ENCODE data around the gene AFF4.
"Not testable (repeated sequence)": the region's sequence is repeated elsewhere in the genome, so short reads cannot be mapped to it uniquely, and the experiment has no call there.

Gene AFF4, protein sequence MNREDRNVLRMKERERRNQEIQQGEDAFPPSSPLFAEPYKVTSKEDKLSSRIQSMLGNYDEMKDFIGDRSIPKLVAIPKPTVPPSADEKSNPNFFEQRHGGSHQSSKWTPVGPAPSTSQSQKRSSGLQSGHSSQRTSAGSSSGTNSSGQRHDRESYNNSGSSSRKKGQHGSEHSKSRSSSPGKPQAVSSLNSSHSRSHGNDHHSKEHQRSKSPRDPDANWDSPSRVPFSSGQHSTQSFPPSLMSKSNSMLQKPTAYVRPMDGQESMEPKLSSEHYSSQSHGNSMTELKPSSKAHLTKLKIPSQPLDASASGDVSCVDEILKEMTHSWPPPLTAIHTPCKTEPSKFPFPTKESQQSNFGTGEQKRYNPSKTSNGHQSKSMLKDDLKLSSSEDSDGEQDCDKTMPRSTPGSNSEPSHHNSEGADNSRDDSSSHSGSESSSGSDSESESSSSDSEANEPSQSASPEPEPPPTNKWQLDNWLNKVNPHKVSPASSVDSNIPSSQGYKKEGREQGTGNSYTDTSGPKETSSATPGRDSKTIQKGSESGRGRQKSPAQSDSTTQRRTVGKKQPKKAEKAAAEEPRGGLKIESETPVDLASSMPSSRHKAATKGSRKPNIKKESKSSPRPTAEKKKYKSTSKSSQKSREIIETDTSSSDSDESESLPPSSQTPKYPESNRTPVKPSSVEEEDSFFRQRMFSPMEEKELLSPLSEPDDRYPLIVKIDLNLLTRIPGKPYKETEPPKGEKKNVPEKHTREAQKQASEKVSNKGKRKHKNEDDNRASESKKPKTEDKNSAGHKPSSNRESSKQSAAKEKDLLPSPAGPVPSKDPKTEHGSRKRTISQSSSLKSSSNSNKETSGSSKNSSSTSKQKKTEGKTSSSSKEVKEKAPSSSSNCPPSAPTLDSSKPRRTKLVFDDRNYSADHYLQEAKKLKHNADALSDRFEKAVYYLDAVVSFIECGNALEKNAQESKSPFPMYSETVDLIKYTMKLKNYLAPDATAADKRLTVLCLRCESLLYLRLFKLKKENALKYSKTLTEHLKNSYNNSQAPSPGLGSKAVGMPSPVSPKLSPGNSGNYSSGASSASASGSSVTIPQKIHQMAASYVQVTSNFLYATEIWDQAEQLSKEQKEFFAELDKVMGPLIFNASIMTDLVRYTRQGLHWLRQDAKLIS

DNA sequence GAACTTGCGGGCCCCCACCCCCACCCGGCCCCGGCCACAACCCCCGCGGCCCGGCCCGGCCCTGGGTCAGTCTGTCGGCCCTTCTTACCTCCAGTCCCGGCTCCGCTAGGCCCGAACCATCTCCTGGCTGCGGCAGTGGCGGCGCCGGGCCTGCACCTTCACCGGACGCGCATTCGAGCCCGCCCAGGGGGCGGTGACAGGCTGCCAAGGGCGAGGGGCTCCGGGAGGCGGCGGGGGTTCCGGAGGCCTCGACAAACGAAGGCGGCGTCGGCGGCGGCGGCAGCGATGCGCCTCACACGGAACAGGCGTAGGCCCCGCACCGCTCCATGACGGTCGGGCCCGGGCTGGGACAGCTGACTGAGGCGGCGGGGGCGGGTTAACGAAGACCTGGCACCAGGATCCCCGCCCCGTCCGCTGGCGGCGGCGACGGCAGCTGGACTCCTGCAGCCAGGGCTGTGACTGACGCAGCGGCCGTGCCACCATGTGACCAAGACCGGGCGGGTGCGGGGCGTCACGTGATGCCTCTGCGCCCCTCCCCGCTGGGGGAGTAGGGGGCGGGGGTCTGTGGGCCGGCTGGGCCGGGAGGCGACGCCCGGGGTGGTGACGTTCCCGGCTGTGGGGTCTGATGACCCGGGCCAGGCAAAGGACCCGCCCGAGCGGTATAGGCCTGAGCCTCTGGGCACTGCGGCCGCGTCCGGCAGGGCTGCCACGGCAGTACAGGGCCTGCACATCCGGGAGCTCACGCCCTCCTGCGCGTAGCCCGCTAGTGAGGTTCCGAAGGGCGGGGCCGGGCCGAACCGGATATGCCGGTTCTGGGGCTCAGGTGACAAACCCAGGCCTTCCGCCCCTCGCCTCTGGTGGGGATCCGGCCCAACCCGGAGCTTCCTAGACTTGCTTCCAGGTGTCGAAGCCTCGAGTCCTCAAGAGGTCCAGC is at the start of gene AFF4:
TSS of gene AFF4 (minus strand) at position 464 of the 934 bp plus-strand sequence. CDS start 26,445 bp downstream, outside the sequence.
- DNase-seq (ENCODE audit: insufficient read length, low spot score), result peak; percentile 94
- peak; percentile 94 for FAIRE-seq

DNA sequence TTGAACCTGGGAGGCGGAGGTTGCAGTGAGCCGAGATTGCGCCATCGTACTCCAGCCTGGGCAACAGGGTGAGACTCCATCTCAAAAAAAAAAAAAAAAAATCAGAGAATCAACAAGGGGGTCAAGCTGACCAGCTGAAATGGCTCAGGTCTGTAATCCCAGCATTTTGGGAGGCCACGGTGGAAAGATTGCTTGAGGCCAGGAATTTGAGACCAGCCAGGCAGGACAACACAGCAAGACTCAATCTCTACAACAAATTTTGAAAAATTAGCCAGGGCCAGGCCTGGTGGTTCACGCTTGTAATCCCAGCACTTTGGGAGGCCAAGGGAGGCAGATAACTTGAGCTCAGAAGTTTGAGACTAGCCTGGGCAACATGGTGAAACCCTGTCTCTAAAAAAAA is 45.0 kb upstream of the AFF4 start:
- not testable (repeated sequence) for FAIRE-seq; DNase-seq (ENCODE audit: insufficient read length, low spot score)

DNA sequence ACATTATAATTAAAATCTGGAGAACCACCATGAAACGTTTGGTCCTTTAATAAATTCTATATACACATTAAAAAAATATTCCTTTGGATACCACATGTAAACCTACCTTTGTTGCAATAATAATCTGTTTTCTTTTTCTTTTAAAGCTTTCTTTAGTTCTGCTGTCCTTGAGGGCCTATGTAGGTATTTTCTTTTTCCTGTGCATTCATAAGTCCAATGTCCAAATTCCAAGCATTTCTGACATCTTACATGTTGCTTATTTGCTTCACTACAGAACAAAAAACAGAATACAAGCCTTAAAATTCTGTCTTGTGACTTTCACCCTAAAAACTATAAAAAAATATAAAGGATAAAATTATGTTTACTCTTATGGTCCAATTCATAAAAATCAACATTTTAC is 43.2 kb upstream of the AFF4 start:
- FAIRE-seq, result no peak

DNA sequence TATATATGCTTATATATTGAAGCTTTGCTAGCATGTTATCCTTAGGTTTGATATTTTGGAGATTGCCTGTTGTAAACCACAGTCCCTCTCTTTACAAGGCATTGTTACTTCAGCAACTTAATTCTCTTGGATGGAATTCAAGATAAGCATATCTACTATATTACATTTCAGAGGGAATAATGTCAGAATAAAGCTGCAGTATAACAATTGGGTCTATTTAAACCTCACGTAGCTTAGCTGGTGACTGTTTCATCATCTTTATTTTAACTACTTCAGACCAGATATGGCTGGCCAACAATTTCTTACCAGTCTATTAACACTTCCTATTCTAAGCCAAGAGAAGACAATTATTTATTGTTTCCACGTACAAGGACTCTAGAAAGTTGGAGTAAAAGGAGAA is 35.8 kb upstream of the AFF4 start:
- no peak for DNase-seq (ENCODE audit: insufficient read length, low spot score)

More for the DNA sequence above, 43.2 kb upstream of the AFF4 start:
- no peak for DNase-seq (ENCODE audit: insufficient read length, low spot score)

DNA sequence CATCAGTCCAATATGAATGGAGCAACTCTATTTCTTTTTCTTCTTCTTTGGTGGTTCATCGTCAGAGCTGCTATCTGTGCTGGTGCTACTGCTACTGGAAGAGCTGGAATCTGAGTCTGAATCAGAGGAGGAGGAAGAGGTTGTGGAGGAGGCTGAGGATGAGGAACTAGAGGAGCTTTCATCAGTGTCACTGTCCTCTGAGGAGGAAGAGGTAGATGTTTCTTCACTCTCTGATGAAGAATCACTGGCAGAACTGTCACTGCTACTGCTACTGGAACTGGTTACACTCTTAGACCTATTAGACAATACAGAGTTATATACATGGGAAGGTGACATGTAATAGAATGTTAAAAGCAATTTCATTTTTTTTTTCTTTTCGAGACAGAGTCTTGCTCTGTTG is 35.1 kb upstream of the AFF4 start:
- FAIRE-seq (no peak), DNase-seq (ENCODE audit: insufficient read length, low spot score) (no peak)

More for the DNA sequence above, 35.8 kb upstream of the AFF4 start:
- FAIRE-seq, result no peak

DNA sequence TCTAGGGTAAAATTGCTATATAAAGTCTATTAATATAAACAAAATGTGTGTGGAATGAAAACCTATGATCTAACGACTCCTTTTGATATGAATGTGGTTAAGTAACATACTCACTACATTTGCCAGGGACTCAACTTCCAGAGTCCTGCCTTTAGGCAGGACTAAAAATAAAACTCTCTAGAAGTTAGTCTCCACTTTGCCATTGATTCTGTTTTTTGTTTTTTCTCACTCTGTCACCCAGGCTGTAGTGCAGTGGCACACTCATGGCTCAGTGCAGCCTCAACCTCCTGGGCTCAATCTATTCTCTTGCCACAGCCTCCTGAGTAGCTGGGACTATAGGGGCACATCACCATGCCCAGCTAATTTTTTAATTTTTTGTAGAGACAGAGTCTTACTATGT is 32.9 kb upstream of the AFF4 start:
- no peak for FAIRE-seq
- DNase-seq (ENCODE audit: insufficient read length, low spot score), result no peak

DNA sequence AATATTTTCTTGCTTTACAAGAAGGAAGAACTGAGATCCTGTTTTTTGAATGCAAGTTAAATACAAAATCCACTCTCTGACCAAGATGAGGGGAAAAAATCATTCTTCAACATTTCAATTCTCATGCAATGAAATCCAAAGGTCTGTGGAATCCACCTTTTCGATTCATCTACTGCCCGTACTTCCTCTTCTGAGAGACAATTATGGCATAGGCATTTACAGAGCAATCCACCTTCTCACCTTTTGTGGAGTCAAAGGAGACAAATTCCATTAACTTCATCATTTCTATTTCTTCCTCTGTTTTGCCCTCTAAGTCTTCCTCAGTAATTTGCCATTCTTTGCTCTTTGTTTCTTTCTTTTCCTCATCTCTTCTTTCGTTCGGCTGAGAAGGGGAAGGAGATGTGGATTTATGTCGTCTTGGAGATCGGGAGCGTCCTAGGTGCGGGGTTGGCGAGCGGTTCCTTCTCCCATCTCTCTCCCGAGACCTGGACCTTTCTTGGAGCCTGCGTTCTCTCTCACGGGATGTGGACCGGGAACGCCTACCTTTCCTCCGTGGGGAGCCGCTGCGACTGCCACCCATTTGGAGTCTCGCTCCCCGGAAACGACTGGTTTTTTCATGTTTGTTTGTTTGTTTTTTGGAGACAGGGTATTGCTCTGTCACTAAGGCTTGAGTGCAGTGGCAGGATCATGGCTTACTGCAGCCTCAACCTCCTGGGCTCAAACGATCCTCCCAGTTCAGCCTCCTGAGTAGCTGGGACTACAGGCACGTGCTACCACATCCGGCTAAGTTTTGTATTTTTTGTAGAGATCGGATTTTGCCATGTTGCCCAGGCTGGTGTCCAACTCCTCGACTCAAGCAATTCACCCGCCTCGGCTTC is 24.3 kb upstream of the AFF4 start:
- FAIRE-seq, result no peak
- no peak for DNase-seq (ENCODE audit: insufficient read length, low spot score)

DNA sequence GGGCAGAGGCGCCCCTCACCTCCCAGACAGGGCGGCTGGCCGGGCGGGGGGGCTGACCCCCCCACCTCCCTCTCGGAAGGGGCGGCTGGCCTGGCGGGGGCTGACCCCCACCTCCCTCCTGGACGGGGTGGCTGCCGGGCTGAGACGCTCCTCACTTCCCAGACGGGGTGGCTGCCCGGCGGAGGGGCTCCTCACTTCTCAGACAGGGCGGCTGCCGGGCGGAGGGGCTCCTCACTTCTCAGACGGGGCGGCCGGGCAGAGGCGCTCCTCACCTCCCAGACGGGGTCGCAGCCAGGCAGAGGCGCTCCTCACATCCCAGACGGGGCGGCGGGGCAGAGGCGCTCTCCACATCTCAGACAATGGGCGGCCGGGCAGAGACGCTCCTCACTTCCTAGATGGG is 19.5 kb upstream of the AFF4 start:
- FAIRE-seq; DNase-seq (ENCODE audit: insufficient read length, low spot score): not testable (repeated sequence)

DNA sequence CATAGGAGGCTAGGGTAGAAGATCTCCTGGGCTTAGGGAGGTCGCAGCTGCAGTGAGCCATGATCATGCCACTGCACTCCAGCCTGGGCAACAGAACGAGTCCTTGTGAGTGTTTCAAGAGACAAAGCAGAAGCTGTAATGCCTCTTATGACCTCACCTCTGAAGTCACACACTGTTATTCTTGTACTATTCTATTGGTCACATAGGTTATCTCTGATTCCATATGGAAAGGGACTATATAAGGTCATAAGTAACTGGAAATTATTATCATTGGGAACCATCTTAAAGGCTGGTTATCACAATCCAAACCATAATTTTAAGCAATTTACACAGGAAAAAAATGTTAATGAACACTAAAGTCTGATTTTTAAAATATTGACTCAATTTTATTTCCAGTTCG is 17.9 kb upstream of the AFF4 start:
- FAIRE-seq, result no peak
- DNase-seq (ENCODE audit: insufficient read length, low spot score), result no peak

DNA sequence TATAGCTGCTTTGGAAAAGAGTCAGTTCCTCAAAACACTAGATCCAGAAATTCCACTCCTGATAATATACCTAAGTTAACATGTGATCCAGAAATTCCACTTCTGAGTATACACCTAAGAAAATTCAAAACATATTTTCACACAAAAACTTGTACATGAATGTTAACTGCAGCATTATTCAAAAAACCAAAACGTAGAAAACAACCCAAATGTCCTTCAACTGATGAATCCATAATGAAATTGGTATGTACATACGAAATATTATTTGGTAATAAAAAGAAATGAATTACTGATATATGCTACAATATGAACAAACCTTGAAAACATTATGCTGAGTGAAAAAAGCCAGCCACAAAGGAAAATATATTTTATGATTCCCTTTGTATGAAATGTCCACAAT is 16.5 kb upstream of the AFF4 start:
- DNase-seq (ENCODE audit: insufficient read length, low spot score) (no peak), FAIRE-seq (no peak)

DNA sequence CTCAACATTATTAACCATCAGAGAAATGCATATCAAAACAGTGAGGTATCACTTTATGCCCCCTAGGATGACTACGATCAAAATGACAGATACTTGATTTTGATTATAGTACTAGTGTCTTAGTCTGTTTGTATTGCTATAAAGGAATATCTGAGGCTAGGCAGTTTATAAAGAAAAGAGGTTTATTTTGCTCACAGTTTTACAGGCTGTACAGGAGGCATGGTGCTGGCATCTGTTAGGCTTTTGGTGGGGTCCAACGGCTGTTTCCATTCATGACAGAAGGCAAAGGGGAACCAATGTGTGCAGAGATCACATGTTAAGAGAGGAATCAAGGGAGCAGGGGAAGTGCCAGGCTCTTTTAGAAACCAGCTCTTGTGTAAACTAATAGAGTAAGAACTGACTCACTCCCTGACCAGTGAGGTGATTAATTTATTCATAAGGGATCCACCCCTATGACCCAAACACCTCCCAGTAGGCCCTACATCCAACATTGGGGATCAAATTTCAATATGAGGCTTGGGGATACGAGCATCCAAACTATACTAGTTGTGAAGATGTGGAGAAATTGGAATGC is 16.0 kb upstream of the AFF4 start:
- DNase-seq (ENCODE audit: insufficient read length, low spot score) (no peak), FAIRE-seq (no peak)

DNA sequence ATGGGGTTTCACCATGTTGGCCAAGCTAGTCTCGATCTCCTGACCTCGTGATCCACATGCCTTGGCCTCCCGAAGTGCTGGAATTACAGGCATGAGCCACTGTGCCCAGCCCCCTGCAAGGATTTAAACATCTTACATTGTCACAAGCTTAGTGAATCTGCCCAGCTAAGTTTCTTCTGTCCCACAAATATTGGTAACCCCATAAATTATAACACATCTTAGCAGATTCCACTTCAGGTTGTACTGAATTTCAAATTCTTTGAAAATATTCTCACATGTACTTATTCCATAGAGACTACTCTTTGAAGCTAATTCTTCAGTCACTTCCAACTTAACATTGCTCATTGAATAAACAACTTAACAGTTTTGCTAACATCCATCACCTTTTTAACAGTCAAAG is 13.4 kb upstream of the AFF4 start:
- DNase-seq (ENCODE audit: insufficient read length, low spot score), result no peak
- FAIRE-seq, result no peak

DNA sequence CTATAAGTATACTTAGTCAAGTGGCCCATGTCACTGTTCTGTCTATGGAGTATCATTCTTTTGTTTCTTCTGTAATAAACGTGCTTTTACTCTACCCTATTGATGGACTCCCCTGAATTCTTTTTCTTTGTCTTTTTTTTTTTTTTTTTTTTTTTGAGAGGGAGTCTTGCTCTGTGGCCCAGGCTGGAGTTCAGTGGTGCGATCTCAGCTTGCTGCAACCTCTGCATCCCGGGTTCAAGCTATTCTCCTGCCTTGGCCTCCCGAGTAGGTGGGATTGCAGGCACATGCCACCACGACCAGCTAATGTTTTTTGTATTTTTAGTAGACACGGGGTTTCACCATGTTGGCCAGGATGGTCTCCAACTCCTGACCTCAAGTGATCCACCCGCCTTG is 9.0 kb upstream of the AFF4 start:
- not testable (repeated sequence) for FAIRE-seq; DNase-seq (ENCODE audit: insufficient read length, low spot score)

DNA sequence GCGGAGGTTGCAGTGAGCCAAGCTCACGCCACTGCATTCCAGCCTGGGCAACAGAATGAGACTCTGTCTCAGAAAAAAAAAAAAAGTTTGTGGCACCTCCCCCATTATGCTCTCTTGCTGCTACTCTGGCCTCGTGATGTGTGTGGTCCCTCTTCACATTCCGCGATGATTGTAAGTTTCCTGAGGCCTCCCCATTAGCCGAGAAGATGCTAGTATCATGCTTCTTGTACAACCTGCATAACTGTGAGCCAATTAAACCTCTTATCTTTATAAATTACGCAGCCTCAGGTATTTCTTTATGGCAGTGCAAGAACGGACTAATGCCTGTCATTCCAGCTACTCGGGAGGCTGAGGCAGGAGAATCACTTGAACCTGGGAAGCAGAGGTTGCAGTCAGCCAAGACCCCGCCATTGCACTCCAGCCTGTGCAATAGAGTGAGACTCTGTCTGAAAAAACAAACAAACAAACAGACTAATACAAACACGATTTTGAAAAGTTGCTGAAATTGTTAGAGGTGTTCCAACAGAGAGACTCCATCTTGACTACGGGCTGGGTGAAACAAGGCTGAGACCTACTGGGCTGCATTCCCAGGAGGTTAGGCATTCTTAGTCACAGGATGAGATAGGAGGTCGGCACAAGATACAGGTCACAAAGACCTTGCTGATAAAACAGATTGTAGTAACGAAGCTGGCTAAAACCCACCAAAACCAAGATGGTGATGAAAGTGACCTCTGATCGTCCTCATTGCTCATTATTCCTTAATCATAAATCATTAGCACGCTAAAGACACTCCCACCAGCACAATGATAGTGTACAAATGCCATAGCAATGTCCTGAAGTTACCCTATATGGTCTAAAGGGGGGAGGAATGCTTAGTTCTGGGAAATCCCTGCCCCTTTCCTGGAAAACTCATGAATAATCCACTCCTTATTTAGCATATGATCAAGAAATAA is 8.3 kb upstream of the AFF4 start:
- DNase-seq (ENCODE audit: insufficient read length, low spot score) (no peak), FAIRE-seq (no peak)

DNA sequence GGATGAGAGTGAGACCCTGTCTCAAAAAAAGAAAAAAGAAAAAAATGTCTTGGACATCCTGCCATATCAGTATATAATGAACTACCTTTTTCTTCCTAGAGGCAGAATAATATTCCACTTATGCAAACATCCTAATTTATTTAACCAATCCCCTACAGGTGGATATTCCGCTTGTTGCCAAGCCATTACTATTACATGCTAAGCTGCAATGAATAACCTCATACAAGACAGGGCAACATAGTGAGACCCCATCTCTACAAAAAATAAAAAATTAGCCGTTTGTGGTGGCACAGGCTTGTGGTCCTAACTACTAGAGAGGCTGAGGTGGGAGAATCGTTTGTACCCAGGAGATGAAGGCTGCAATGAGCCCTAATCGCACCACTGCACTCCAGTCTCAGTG is 1.7 kb upstream of the AFF4 start:
- no peak for DNase-seq (ENCODE audit: insufficient read length, low spot score)
- FAIRE-seq, result no peak

DNA sequence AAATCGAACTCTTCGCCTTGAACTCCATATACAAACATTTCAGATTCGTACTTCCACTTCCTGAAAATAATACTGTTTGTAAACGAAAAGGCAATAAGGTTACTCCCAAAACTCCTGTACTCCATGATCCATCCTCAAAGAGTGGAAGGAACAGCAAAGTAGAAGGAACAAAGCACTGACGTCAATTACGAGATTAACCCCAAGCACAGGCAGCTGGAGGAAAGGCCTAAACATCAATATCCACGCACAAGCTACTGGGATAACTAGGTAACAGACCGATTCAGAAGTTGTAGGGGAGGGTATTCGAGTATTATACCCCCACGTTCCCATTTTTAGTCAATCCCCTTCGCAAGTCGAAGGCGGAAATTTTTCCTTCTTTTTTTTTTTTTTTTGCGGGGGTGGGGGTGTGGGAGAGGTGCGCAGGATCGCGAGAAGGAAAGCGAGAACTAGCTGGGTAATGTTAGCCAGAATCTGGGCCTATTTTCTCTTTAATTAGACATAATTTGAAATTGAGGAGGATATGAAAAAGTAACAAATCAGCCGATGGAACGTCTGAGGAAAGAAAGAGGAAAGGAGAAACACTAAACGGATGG is 909 bp downstream of the AFF4 start:
- DNase-seq (ENCODE audit: insufficient read length, low spot score) (peak; percentile 35), FAIRE-seq (no peak)

DNA sequence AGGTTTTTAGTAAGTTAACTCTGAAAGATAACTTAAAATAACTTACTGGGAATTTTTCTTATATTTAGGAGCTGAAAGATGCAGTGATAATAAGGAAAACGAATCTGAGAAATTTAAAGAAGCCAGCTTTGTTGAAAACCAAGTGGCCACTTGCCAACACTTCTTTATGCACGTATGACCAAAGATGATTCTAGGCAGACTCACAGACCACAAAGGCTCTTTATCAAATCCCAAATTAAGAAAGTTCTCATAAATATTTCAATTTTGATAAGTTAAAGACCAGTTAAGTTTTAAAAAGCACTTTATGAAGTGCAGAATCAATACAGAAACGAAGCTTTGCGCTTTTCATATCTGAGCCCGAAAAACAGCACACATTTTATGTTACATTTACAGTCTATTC is 1.5 kb downstream of the AFF4 start:
- FAIRE-seq, result no peak
- no peak for DNase-seq (ENCODE audit: insufficient read length, low spot score)

Data from HTR-8/SVneo (cell line).